HT-29 (cell line): ENCODE results near the gene DCTN2. TPM values are rescaled to one million over a fixed set of nuclear protein-coding genes. Genes with fewer than 3 reads are reported as not detected.
A peak's percentile ranks its signal among the peaks of the same experiment; 100 is the strongest.
"Not testable (repeated sequence)": the region's sequence is repeated elsewhere in the genome, so short reads cannot be mapped to it uniquely, and the experiment has no call there.

ENCODE experiments used
- DNase-seq: peaks from one replicate; pipeline ENCODE4 v3.0.0-alpha.2; 2015; ENCODE audit warnings: low spot score
- total RNA-seq: library from RNA; depleted of rRNA; stranded (reverse); fragments of >200 nt; shearing (Covaris generic); gene quantifications from 2 replicates; pipeline ENCODE4 v1.2.3, GENCODE V29; 2014; rRNA removed

Gene DCTN2
- total RNA-seq, result 58.6 and 62.3 TPM in 2 replicates

- peak; percentile 97 for DNase-seq
These were observed at the start of gene DCTN2 for GRCh38 chr12:57546438-57547287. DCTN2 (minus strand) TSS chr12:57547192; CDS start chr12:57547063, 129 bp downstream.

GRCh38 chr12:57593187-57593586 lies 46.2 kb upstream of the DCTN2 start:
- no peak for DNase-seq

GRCh38 chr12:57592551-57593165 lies 45.7 kb upstream of the DCTN2 start:
- DNase-seq, result no peak

GRCh38 chr12:57591782-57592325 lies 44.9 kb upstream of the DCTN2 start:
- no peak for DNase-seq

GRCh38 chr12:57590864-57591781 lies 44.1 kb upstream of the DCTN2 start, which contains the start of gene PIP4K2C:
PIP4K2C (plus strand) TSS chr12:57591192; CDS start chr12:57591290, 98 bp downstream.
- DNase-seq, result peak; percentile 91

- DNase-seq, result no peak
These were observed 43.5 kb upstream of the DCTN2 start for GRCh38 chr12:57590479-57590863.

GRCh38 chr12:57588951-57589610 lies 42.1 kb upstream of the DCTN2 start:
- not testable (repeated sequence) for DNase-seq

GRCh38 chr12:57586832-57587429 lies 39.9 kb upstream of the DCTN2 start:
- no peak for DNase-seq

GRCh38 chr12:57586128-57586527 lies 39.1 kb upstream of the DCTN2 start:
- DNase-seq, result no peak

GRCh38 chr12:57585156-57585555 lies 38.2 kb upstream of the DCTN2 start:
- DNase-seq, result no peak

GRCh38 chr12:57584690-57585089 lies 37.7 kb upstream of the DCTN2 start:
- no peak for DNase-seq

GRCh38 chr12:57584050-57584449 lies 37.1 kb upstream of the DCTN2 start:
- DNase-seq, result no peak

- DNase-seq, result peak; percentile 78
These were observed 36.2 kb upstream of the DCTN2 start for GRCh38 chr12:57583008-57583831.

GRCh38 chr12:57582440-57582839 lies 35.4 kb upstream of the DCTN2 start:
- DNase-seq, result no peak

GRCh38 chr12:57581802-57582201 lies 34.8 kb upstream of the DCTN2 start:
- no peak for DNase-seq

- DNase-seq, result no peak
These were observed 33.4 kb upstream of the DCTN2 start for GRCh38 chr12:57580466-57580795.

GRCh38 chr12:57579677-57580465 lies 32.9 kb upstream of the DCTN2 start:
- no peak for DNase-seq

GRCh38 chr12:57579011-57579410 lies 32.0 kb upstream of the DCTN2 start:
- DNase-seq, result no peak
